ENCODE results near the gene ZFAND3. TPM values are rescaled to one million over a fixed set of nuclear protein-coding genes. Genes with fewer than 3 reads are reported as not detected.
A peak's percentile ranks its signal among the peaks of the same experiment; 100 is the strongest.

The ZFAND3 gene
- total and polyA plus RNA-seq, 2 experiments from 2014 or later, result 16.9 to 28.2 TPM

GRCh38 chr6:37800703-37801604, 18.6 kb upstream of the ZFAND3 start:
- peaks cover 6% of the 10 kb centered on the region for H3K27me3 Mint-ChIP-seq (ENCODE audit: insufficient read depth, low read depth, poor library complexity)
- Histone ChIP-seq H3K4me1 (ENCODE audit: insufficient read depth) (no peaks in the 10 kb centered on the region), H3K27me3 (ENCODE audit: insufficient read depth) (no peaks in the 10 kb centered on the region), H3K4me2 (no peak overlapping the region), H3K36me3 (ENCODE audit: insufficient read depth) (no peaks in the 10 kb centered on the region), H3K9me2 (ENCODE audit: insufficient read depth) (no peaks in the 10 kb centered on the region), H4K20me1 (replicated peaks; ENCODE audit: insufficient read depth) (no peaks in the 10 kb centered on the region), H3K79me2 (replicated peaks; ENCODE audit: insufficient read depth) (no peaks in the 10 kb centered on the region), H3F3A (replicated peaks; ENCODE audit: low read depth) (no peaks in the 10 kb centered on the region), H3K4me3 (no peak overlapping the region), H3K27ac (ENCODE audit: low read depth) (no peak overlapping the region), H2AFZ (no peak overlapping the region)
- no peaks in the 10 kb centered on the region; the same call in 2 of the 3 replicates for H3K9me3 Mint-ChIP-seq
- H3K36me3 Mint-ChIP-seq (ENCODE audit: low read depth), result no peaks in the 10 kb centered on the region
- peaks cover 5% of the 10 kb centered on the region for H3K4me1 Mint-ChIP-seq
- no peak overlapping the region for H3K27ac Mint-ChIP-seq
- H3K4me3 Mint-ChIP-seq, result no peak overlapping the region; the same call in 2 of the 3 replicates
- TF ChIP-seq ZNF331 (CRISPR knock-in tag; IDR thresholded peaks at IDR 0.05; ENCODE audit: low read depth), result no peak
- ATAC-seq (no peak; the same call in 2 of the 3 replicates), DNase-seq (ENCODE audit: low spot score) (no peak)

GRCh38 chr6:37801605-37801940, 18.0 kb upstream of the ZFAND3 start:
- no peaks in the 10 kb centered on the region for H3F3A ChIP-seq (replicated peaks; ENCODE audit: low read depth)
- H4K20me1 ChIP-seq (replicated peaks; ENCODE audit: insufficient read depth), result no peaks in the 10 kb centered on the region
- H3K36me3 ChIP-seq (ENCODE audit: insufficient read depth), result no peaks in the 10 kb centered on the region
- Mint-ChIP-seq H3K36me3 (ENCODE audit: low read depth) (no peaks in the 10 kb centered on the region), H3K27ac (no peak overlapping the region), H3K27me3 (ENCODE audit: insufficient read depth, low read depth, poor library complexity) (peaks cover 8% of the 10 kb centered on the region), H3K9me3 (no peaks in the 10 kb centered on the region; the same call in 2 of the 3 replicates), H3K4me3 (no peak overlapping the region; the same call in 2 of the 3 replicates), H3K4me1 (peaks cover 5% of the 10 kb centered on the region)
- H3K4me3 ChIP-seq, result no peak overlapping the region
- TF ChIP-seq JUNB (IDR thresholded peaks at IDR 0.05; ENCODE audit: unreplicated experiment) (no peak), REST (IDR thresholded peaks at IDR 0.05; ENCODE audit: unreplicated experiment) (no peak), CTCF (conservative IDR thresholded peaks at IDR 0.05; ENCODE audit: low read depth in 2 of 2) (no peak), ETS1 (IDR thresholded peaks at IDR 0.05) (no peak), ZNF114 (CRISPR knock-in tag; IDR thresholded peaks at IDR 0.05) (no peak), ZNF331 (CRISPR knock-in tag; IDR thresholded peaks at IDR 0.05; ENCODE audit: low read depth) (no peak), ZNF462 (CRISPR knock-in tag; IDR thresholded peaks at IDR 0.05) (no peak)
- H3K9me2 ChIP-seq (ENCODE audit: insufficient read depth), result no peaks in the 10 kb centered on the region
- ATAC-seq (peak; percentile 27; the same call in 1 of the 3 replicates), DNase-seq (ENCODE audit: low spot score) (no peak)
- no peak overlapping the region for H3K4me2 ChIP-seq
- H3K27me3 ChIP-seq (ENCODE audit: insufficient read depth), result no peaks in the 10 kb centered on the region
- H3K4me1 ChIP-seq (ENCODE audit: insufficient read depth), result no peaks in the 10 kb centered on the region
- no peaks in the 10 kb centered on the region for H3K79me2 ChIP-seq (replicated peaks; ENCODE audit: insufficient read depth)
- no peak overlapping the region for H3K27ac ChIP-seq (ENCODE audit: low read depth)
- H2AFZ ChIP-seq, result no peak overlapping the region

Data from GM23338 (cell line).